H9 (cell line): Measurements from ENCODE around the gene EED. TPM values are rescaled to one million over a fixed set of nuclear protein-coding genes. Genes with fewer than 3 reads are reported as not detected.

ENCODE experiments used
- DNase-seq: peaks from one replicate; pipeline ENCODE4 v3.0.0-alpha.2; 2017
- H2AFZ ChIP-seq: one replicate; pipeline ENCODE4 v1.6.1; 2013; ENCODE audit warnings: mild to moderate bottlenecking, low read length, control low read depth, moderate library complexity
- H2AK5ac ChIP-seq: 2 replicates; pipeline ENCODE4 v1.6.1; 2013; ENCODE audit warnings: low read length, control low read depth, mixed read lengths; ENCODE audit not compliant: insufficient read length
- H2BK120ac ChIP-seq: one replicate; pipeline ENCODE4 v1.6.1; 2013; ENCODE audit warnings: low read depth, mild to moderate bottlenecking, low read length, control low read depth, inconsistent platforms; ENCODE audit not compliant: poor library complexity, severe bottlenecking
- H2BK12ac ChIP-seq: 2 replicates; pipeline ENCODE4 v1.6.1; 2013; ENCODE audit warnings: low read length, control low read depth, mixed read lengths, low read depth; ENCODE audit not compliant: insufficient read length
- H2BK15ac ChIP-seq: 2 replicates; pipeline ENCODE4 v1.6.1; 2013; ENCODE audit warnings: low read depth, low read length, control low read depth
- H2BK20ac ChIP-seq: one replicate; pipeline ENCODE4 v1.6.1; 2013; ENCODE audit warnings: low read depth, mild to moderate bottlenecking, low read length, control low read depth, inconsistent platforms; ENCODE audit not compliant: poor library complexity, severe bottlenecking
- H2BK5ac ChIP-seq: 2 replicates; pipeline ENCODE4 v1.6.1; 2013; ENCODE audit warnings: low read length, control low read depth, mixed read lengths; ENCODE audit not compliant: insufficient read length
- H3K14ac ChIP-seq: 2 replicates; pipeline ENCODE4 v1.6.1; 2013; ENCODE audit warnings: low read length, control low read depth; ENCODE audit not compliant: insufficient read depth
- H3K18ac ChIP-seq: 2 replicates; pipeline ENCODE4 v1.6.1; 2013; ENCODE audit warnings: low read depth, mild to moderate bottlenecking, mixed read lengths, low read length, control low read depth; ENCODE audit not compliant: insufficient read length
- H3K23ac ChIP-seq: 2 replicates; pipeline ENCODE4 v1.6.1; 2013; ENCODE audit warnings: low read length, control low read depth, mixed read lengths, low read depth; ENCODE audit not compliant: insufficient read length
- H3K23me2 ChIP-seq: 2 replicates; pipeline ENCODE4 v1.6.1; 2013; ENCODE audit warnings: low read depth, mild to moderate bottlenecking, mixed read lengths, low read length, control low read depth; ENCODE audit not compliant: insufficient read length, poor library complexity, severe bottlenecking
- H3K27ac ChIP-seq: 2 replicates; pipeline ENCODE4 v1.5.1; 2013; ENCODE audit warnings: low read length, control low read depth, mixed read lengths, low read depth; ENCODE audit not compliant: insufficient read length
- H3K27me3 ChIP-seq: 2 replicates; pipeline ENCODE4 v1.6.1; 2013; ENCODE audit warnings: low read length, control low read depth, inconsistent platforms; ENCODE audit not compliant: insufficient read depth
- H3K4ac ChIP-seq: 2 replicates; pipeline ENCODE4 v1.6.1; 2013; ENCODE audit warnings: low read depth, mild to moderate bottlenecking, control low read depth, inconsistent platforms, low read length, moderate library complexity
- H3K4me1 ChIP-seq: 2 replicates; pipeline ENCODE4 v1.6.1; 2013; ENCODE audit warnings: low read length, control low read depth, inconsistent platforms; ENCODE audit not compliant: insufficient read depth
- H3K4me2 ChIP-seq: 2 replicates; pipeline ENCODE4 v1.6.1; 2013; ENCODE audit warnings: low read length, control low read depth, mixed read lengths; ENCODE audit not compliant: insufficient read length, insufficient read depth
- H3K56ac ChIP-seq: 2 replicates; pipeline ENCODE4 v1.6.1; 2013; ENCODE audit warnings: low read depth, mild to moderate bottlenecking, mixed read lengths, low read length, control low read depth; ENCODE audit not compliant: insufficient read length
- H3K79me1 ChIP-seq: 2 replicates; pipeline ENCODE4 v1.6.1; 2013; ENCODE audit warnings: low read depth, mild to moderate bottlenecking, moderate library complexity, low read length, control low read depth, inconsistent platforms; ENCODE audit not compliant: insufficient read depth, poor library complexity, severe bottlenecking
- H3K79me2 ChIP-seq: 2 replicates; pipeline ENCODE4 v1.6.1; 2013; ENCODE audit warnings: low read length, control low read depth, inconsistent platforms; ENCODE audit not compliant: insufficient read depth
- H3K9ac ChIP-seq: 2 replicates; pipeline ENCODE4 v1.6.1; 2013; ENCODE audit warnings: low read length, control low read depth, mixed read lengths; ENCODE audit not compliant: insufficient read length; ENCODE audit errors: extremely low read depth
- H3K9me3 ChIP-seq: one replicate; pipeline ENCODE4 v1.6.1; 2013; ENCODE audit warnings: low read depth, low read length, inconsistent platforms; ENCODE audit not compliant: control insufficient read depth
- H3T11ph ChIP-seq: one replicate; pipeline ENCODE4 v1.6.1; 2013; ENCODE audit warnings: mild to moderate bottlenecking, low read length, control low read depth, inconsistent platforms
- H4K20me1 ChIP-seq: one replicate; pipeline ENCODE4 v1.6.1; 2013; ENCODE audit not compliant: control insufficient read depth, insufficient read length, insufficient read depth
- H4K5ac ChIP-seq: 2 replicates; pipeline ENCODE4 v1.6.1; 2013; ENCODE audit warnings: low read depth, mild to moderate bottlenecking, mixed read lengths, low read length, control low read depth; ENCODE audit not compliant: insufficient read length
- H4K8ac ChIP-seq: replicated peaks from 2 replicates; pipeline ENCODE4 v1.6.1; 2013; ENCODE audit warnings: low read length, control low read depth, mixed read lengths, low read depth; ENCODE audit not compliant: insufficient read length
- H4K91ac ChIP-seq: 2 replicates; pipeline ENCODE4 v1.6.1; 2013; ENCODE audit warnings: low read depth, mild to moderate bottlenecking, moderate library complexity, mixed read lengths, low read length, control low read depth; ENCODE audit not compliant: insufficient read length
- H3K27ac Mint-ChIP-seq, 3 experiments: 2 replicates in 2 of 3; 3 replicates in 1 of 3; pipeline ENCODE4 v1.8.0; 2020 to 2021; ENCODE audit warnings: mixed read lengths in 3 of 3, mild to moderate bottlenecking in 1 of 3, moderate library complexity in 1 of 3
- H3K27me3 Mint-ChIP-seq: 2 replicates; pipeline ENCODE4 v1.8.0; 2021; ENCODE audit warnings: low read depth, mild to moderate bottlenecking, moderate library complexity, mixed read lengths
- H3K36me3 Mint-ChIP-seq, 3 experiments: 2 replicates in 2 of 3; 3 replicates in 1 of 3; pipeline ENCODE4 v1.8.0; 2020 to 2021; ENCODE audit warnings: low read depth in 3 of 3, mixed read lengths in 3 of 3; ENCODE audit not compliant: insufficient read depth in 1 of 3
- H3K4me1 Mint-ChIP-seq, 2 experiments: 2 replicates each; pipeline ENCODE4 v1.8.0; 2020; ENCODE audit warnings: mixed read lengths in 2 of 2
- H3K4me3 Mint-ChIP-seq, 2 experiments: 2 replicates in 1 of 2; 3 replicates in 1 of 2; pipeline ENCODE4 v1.8.0; 2020 to 2021; ENCODE audit warnings: mild to moderate bottlenecking in 2 of 2, mixed read lengths in 2 of 2, moderate library complexity in 1 of 2
- H3K9me3 Mint-ChIP-seq, 2 experiments: 2 replicates in 1 of 2; 3 replicates in 1 of 2; pipeline ENCODE4 v1.8.0; 2020; ENCODE audit warnings: mild to moderate bottlenecking in 2 of 2, mixed read lengths in 2 of 2, moderate library complexity in 1 of 2
- WGBS: extraction: QIAGEN DNeasy Blood & Tissue Kit; methylation state at CpG from one replicate; pipeline ENCODE4 v1.1.7; 2013; ENCODE audit warnings: missing lambda C conversion rate, low lambda C conversion rate, mixed read lengths; ENCODE audit not compliant: insufficient read length; ENCODE audit errors: extremely low coverage; 5-methylcytosine and 5-hydroxymethylcytosine counted together
- total RNA-seq: library from RNA; stranded (reverse); gene quantifications from 2 replicates; pipeline ENCODE4 v1.2.1, GENCODE V29; 2021
- TF ChIP-seq, protein P1 (sequence below): fragments of 200-600 bp; sonication (generic); conservative IDR thresholded peaks from 3 replicates; pipeline ENCODE4 v1.8.0; 2021; ENCODE audit warnings: antibody characterized with exemption, mild to moderate bottlenecking

Gene EED
- total RNA-seq, 1 experiment from 2014 or later = 34.1 TPM

DNA sequence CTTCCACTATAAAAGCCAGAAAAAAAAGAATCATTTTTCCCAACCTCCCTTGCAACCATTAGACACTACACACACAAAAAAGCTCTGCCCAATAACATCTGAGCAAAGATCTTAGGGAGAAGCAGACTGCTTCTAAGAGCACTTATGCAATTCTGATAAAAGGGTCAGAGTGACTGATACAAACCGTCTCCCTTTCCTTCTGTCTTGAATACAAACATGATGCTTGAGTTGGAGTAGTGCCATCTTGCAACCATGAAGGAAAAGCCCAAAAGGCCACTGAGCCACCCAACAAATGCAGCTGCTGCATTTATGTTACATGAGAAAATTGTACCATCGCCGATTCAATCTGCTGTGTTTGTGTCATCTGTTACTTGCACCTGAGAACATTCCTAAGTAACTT, 47.6 kb upstream of the EED start:
- H2BK120ac ChIP-seq = no peak overlapping the region
- H3K79me2 ChIP-seq = no peaks in the 10 kb centered on the region
- no peak overlapping the region for H3K27ac ChIP-seq
- H4K91ac ChIP-seq = no peak overlapping the region
- H2BK20ac ChIP-seq = no peak overlapping the region
- H4K8ac ChIP-seq = no peak overlapping the region
- no peak overlapping the region for H2BK5ac ChIP-seq
- no peaks in the 10 kb centered on the region for H4K20me1 ChIP-seq
- no CpG with 5 or more reads among the region's 3 CpGs for WGBS
- H3K23me2 ChIP-seq = no peaks in the 10 kb centered on the region
- no peak overlapping the region for H3K9ac ChIP-seq
- no peak overlapping the region for H3K4me3 Mint-ChIP-seq
- H4K5ac ChIP-seq = no peak overlapping the region
- no peak overlapping the region for H3T11ph ChIP-seq
- no peak overlapping the region for H3K27ac Mint-ChIP-seq
- no peak overlapping the region for H2BK15ac ChIP-seq
- no peaks in the 10 kb centered on the region for H3K36me3 Mint-ChIP-seq
- no peak overlapping the region for H2AK5ac ChIP-seq
- no peaks in the 10 kb centered on the region for H3K79me1 ChIP-seq
- H3K4me1 Mint-ChIP-seq = peaks cover 3 to 5% of the 10 kb centered on the region in 2 experiments; a peak in 3 of 4 replicates
- H3K18ac ChIP-seq = no peak overlapping the region
- no peak overlapping the region for H3K23ac ChIP-seq
- peaks cover 16% of the 10 kb centered on the region for H3K27me3 Mint-ChIP-seq
- no peaks in the 10 kb centered on the region for H3K27me3 ChIP-seq
- H3K4me1 ChIP-seq = no peaks in the 10 kb centered on the region
- H2AFZ ChIP-seq = no peak overlapping the region
- TF ChIP-seq, protein P1, sequence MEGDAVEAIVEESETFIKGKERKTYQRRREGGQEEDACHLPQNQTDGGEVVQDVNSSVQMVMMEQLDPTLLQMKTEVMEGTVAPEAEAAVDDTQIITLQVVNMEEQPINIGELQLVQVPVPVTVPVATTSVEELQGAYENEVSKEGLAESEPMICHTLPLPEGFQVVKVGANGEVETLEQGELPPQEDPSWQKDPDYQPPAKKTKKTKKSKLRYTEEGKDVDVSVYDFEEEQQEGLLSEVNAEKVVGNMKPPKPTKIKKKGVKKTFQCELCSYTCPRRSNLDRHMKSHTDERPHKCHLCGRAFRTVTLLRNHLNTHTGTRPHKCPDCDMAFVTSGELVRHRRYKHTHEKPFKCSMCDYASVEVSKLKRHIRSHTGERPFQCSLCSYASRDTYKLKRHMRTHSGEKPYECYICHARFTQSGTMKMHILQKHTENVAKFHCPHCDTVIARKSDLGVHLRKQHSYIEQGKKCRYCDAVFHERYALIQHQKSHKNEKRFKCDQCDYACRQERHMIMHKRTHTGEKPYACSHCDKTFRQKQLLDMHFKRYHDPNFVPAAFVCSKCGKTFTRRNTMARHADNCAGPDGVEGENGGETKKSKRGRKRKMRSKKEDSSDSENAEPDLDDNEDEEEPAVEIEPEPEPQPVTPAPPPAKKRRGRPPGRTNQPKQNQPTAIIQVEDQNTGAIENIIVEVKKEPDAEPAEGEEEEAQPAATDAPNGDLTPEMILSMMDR = no peak
- no peak overlapping the region for H3K4me2 ChIP-seq
- H2BK12ac ChIP-seq = no peak overlapping the region
- no peak overlapping the region for H3K14ac ChIP-seq
- no peak for DNase-seq
- H3K4ac ChIP-seq = no peak overlapping the region
- no peaks in the 10 kb centered on the region; a peak in 1 of 5 replicates for H3K9me3 Mint-ChIP-seq
- H3K9me3 ChIP-seq = no peaks in the 10 kb centered on the region
- H3K56ac ChIP-seq = no peak overlapping the region
